ENCODE measurements around the gene PRG2. TPM values are rescaled to one million over a fixed set of nuclear protein-coding genes. Genes with fewer than 3 reads are reported as not detected.

Gene PRG2
- total and polyA plus RNA-seq, 2 donors (not counting 1 experiment from before 2014, with no cell fraction given), result 0.07 TPM; not detected in 1

- peaks cover 18 to 24% of the 10 kb centered on the region in 2 donors for H3K4me1 ChIP-seq (ENCODE audit: control insufficient read depth in 2 of 2, insufficient read depth in 2 of 2, low read length in 2 of 2)
- ChIA-PET CTCF (interaction anchor here (0.8 to 2.9 kb wide), 6 partner anchors 28 to 96 kb away, joined by 3 to 20 read pairs (median 4); partner anchors contain the start of gene RTN4RL2), POLR2A (interaction anchor here (0.5 kb wide), 1 partner anchor 44 kb away, joined by 10 read pairs; no protein-coding TSS in a partner anchor)
- Mint-ChIP-seq H3K27ac (no peak overlapping the region), H3K27me3 (no peaks in the 10 kb centered on the region), H3K4me3 (no peak overlapping the region), H3K9me3 (ENCODE audit: insufficient read depth) (no peaks in the 10 kb centered on the region), H3K4me1 (peaks cover 24% of the 10 kb centered on the region)
- intact Hi-C loops (cut with micrococcal nuclease), result loop anchor here (5.0 kb wide), 1 partner anchor 93 kb away; the partner anchor contains the start of genes P2RX3 and SSRP1
- no peak overlapping the region for H3K27ac ChIP-seq (ENCODE audit: low read length in 2 of 2)
- H3K4me2 ChIP-seq (replicated peaks; ENCODE audit: low read depth, low read length, poor library complexity, severe bottlenecking), result no peak overlapping the region
- H3K36me3 ChIP-seq (replicated peaks in 1 of 2; ENCODE audit: control extremely low read depth in 1 of 2, control insufficient read depth in 1 of 2, extremely low read depth in 1 of 2, insufficient read depth in 2 of 2, low read length in 1 of 2), result no peaks in the 10 kb centered on the region
- no peak overlapping the region for H3K9ac ChIP-seq (ENCODE audit: low read length)
- no peak for ATAC-seq (ENCODE audit: low read depth)
- no peak overlapping the region for H3K4me3 ChIP-seq (ENCODE audit: control extremely low read depth in 1 of 5, extremely low read depth in 1 of 5, insufficient read depth in 1 of 5, low read depth in 2 of 5, low read length in 4 of 5)
- WGBS (ENCODE audit: insufficient coverage), result no CpG with 5 or more reads among the region's 4 CpGs
- no peaks in the 10 kb centered on the region for H4K20me1 ChIP-seq (ENCODE audit: control insufficient read depth, insufficient read depth, low read length, poor library complexity, severe bottlenecking)
- H3K9me3 ChIP-seq (ENCODE audit: control extremely low read depth in 1 of 3, control insufficient read depth in 2 of 3, insufficient read depth in 1 of 3, low read length in 2 of 3), result peaks cover 0 to 4% (median 0%) of the 10 kb centered on the region in 3 donors
- no peaks in the 10 kb centered on the region for H3K79me2 ChIP-seq (ENCODE audit: control insufficient read depth, insufficient read depth, low read length)
- TF ChIP-seq EZH2 (IDR thresholded peaks at IDR 0.05; ENCODE audit: borderline replicate concordance, insufficient read depth, low read depth, low read length, poor library complexity, severe bottlenecking) (no peak), CTCF (IDR thresholded peaks at IDR 0.05) (no peak)
- H3K27me3 ChIP-seq (replicated peaks in 1 of 4; ENCODE audit: control extremely low read depth in 1 of 4, control insufficient read depth in 3 of 4, insufficient read depth in 4 of 4, low read length in 3 of 4), result no peaks in the 10 kb centered on the region
- no peak for DNase-seq
- H2AFZ ChIP-seq (ENCODE audit: insufficient read depth, low read depth, low read length, poor library complexity, severe bottlenecking), result no peak overlapping the region
Observed at GRCh38 chr11:57429946-57430345, 39.5 kb upstream of the PRG2 start.

GRCh38 chr11:57428643-57429042 lies 38.2 kb upstream of the PRG2 start:
- Histone ChIP-seq H2AFZ (ENCODE audit: insufficient read depth, low read depth, low read length, poor library complexity, severe bottlenecking) (no peak overlapping the region), H3K79me2 (ENCODE audit: control insufficient read depth, insufficient read depth, low read length) (peaks cover 9% of the 10 kb centered on the region), H4K20me1 (ENCODE audit: control insufficient read depth, insufficient read depth, low read length, poor library complexity, severe bottlenecking) (no peaks in the 10 kb centered on the region), H3K9me3 (ENCODE audit: control extremely low read depth in 1 of 3, control insufficient read depth in 2 of 3, insufficient read depth in 1 of 3, low read length in 2 of 3) (peaks cover 0 to 4% (median 0%) of the 10 kb centered on the region in 3 donors), H3K4me1 (ENCODE audit: control insufficient read depth in 2 of 2, insufficient read depth in 2 of 2, low read length in 2 of 2) (peaks cover 28 to 33% of the 10 kb centered on the region in 2 donors), H3K4me2 (replicated peaks; ENCODE audit: low read depth, low read length, poor library complexity, severe bottlenecking) (no peak overlapping the region), H3K4me3 (ENCODE audit: control extremely low read depth in 1 of 5, extremely low read depth in 1 of 5, insufficient read depth in 1 of 5, low read depth in 2 of 5, low read length in 4 of 5) (no peak overlapping the region), H3K27me3 (replicated peaks in 1 of 4; ENCODE audit: control extremely low read depth in 1 of 4, control insufficient read depth in 3 of 4, insufficient read depth in 4 of 4, low read length in 3 of 4) (no peaks in the 10 kb centered on the region), H3K27ac (ENCODE audit: low read length in 2 of 2) (no peak overlapping the region), H3K9ac (ENCODE audit: low read length) (no peak overlapping the region), H3K36me3 (replicated peaks in 1 of 2; ENCODE audit: control extremely low read depth in 1 of 2, control insufficient read depth in 1 of 2, extremely low read depth in 1 of 2, insufficient read depth in 2 of 2, low read length in 1 of 2) (peaks cover 0 to 3% of the 10 kb centered on the region in 2 experiments)
- WGBS (ENCODE audit: insufficient coverage), result 100% methylated on average over 4 of the region's 5 CpGs
- no peak for ATAC-seq (ENCODE audit: low read depth)
- DNase-seq, result no peak
- Mint-ChIP-seq H3K4me1 (peaks cover 35% of the 10 kb centered on the region), H3K27me3 (no peaks in the 10 kb centered on the region), H3K9me3 (ENCODE audit: insufficient read depth) (no peaks in the 10 kb centered on the region), H3K4me3 (no peak overlapping the region), H3K27ac (no peak overlapping the region)
- no peak for TF ChIP-seq EZH2 (IDR thresholded peaks at IDR 0.05; ENCODE audit: borderline replicate concordance, insufficient read depth, low read depth, low read length, poor library complexity, severe bottlenecking)
- TF ChIP-seq CTCF (IDR thresholded peaks at IDR 0.05), result no peak
- intact Hi-C loops (cut with micrococcal nuclease), result loop anchor here (5.0 kb wide), 1 partner anchor 91 kb away; the partner anchor contains the start of genes P2RX3 and SSRP1
- CTCF ChIA-PET, result interaction anchor here (1.3 to 4.2 kb wide), 5 partner anchors 8 to 98 kb away, joined by 4 to 22 read pairs (median 6); no protein-coding TSS in a partner anchor
- POLR2A ChIA-PET, result no interaction called here

All from B cell (primary cell).